ENCODE data around the gene KATNB1.

Gene KATNB1

DNA sequence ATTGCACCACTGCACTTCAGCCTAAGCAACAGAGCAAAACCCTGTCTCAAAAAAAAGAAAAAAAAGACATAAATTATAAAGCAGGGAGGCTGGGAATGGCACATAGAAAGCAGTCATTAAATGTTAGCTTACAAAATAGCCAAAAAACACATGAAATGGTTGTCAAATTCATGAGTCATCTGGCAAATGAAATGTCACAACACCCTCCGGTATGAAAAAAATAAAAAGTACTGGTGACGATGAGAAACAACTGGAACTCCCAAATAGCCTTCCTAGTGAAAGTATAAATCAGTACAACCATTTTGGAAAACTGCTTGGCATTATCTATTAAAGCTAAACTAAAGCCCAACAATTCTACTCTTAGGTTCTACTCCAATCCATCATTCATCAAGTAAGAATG lies 3.5 kb upstream of the KATNB1 start:
- ATAC-seq: no peak
- TF ChIP-seq, protein P1, sequence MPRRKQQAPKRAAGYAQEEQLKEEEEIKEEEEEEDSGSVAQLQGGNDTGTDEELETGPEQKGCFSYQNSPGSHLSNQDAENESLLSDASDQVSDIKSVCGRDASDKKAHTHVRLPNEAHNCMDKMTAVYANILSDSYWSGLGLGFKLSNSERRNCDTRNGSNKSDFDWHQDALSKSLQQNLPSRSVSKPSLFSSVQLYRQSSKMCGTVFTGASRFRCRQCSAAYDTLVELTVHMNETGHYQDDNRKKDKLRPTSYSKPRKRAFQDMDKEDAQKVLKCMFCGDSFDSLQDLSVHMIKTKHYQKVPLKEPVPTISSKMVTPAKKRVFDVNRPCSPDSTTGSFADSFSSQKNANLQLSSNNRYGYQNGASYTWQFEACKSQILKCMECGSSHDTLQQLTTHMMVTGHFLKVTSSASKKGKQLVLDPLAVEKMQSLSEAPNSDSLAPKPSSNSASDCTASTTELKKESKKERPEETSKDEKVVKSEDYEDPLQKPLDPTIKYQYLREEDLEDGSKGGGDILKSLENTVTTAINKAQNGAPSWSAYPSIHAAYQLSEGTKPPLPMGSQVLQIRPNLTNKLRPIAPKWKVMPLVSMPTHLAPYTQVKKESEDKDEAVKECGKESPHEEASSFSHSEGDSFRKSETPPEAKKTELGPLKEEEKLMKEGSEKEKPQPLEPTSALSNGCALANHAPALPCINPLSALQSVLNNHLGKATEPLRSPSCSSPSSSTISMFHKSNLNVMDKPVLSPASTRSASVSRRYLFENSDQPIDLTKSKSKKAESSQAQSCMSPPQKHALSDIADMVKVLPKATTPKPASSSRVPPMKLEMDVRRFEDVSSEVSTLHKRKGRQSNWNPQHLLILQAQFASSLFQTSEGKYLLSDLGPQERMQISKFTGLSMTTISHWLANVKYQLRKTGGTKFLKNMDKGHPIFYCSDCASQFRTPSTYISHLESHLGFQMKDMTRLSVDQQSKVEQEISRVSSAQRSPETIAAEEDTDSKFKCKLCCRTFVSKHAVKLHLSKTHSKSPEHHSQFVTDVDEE (CRISPR knock-in tag; IDR thresholded peaks at IDR 0.05): no peak
- TF ChIP-seq TCF4 (CRISPR knock-in tag; IDR thresholded peaks at IDR 0.05; ENCODE audit: borderline replicate concordance): no peak
- TF ChIP-seq ZNF565 (CRISPR knock-in tag; conservative IDR thresholded peaks at IDR 0.05; ENCODE audit: low read depth): no peak
- TF ChIP-seq ZFP3 (CRISPR knock-in tag; IDR thresholded peaks at IDR 0.05): no peak
- TF ChIP-seq GLIS3 (CRISPR knock-in tag; IDR thresholded peaks at IDR 0.05): no peak
- TF ChIP-seq, protein P2, sequence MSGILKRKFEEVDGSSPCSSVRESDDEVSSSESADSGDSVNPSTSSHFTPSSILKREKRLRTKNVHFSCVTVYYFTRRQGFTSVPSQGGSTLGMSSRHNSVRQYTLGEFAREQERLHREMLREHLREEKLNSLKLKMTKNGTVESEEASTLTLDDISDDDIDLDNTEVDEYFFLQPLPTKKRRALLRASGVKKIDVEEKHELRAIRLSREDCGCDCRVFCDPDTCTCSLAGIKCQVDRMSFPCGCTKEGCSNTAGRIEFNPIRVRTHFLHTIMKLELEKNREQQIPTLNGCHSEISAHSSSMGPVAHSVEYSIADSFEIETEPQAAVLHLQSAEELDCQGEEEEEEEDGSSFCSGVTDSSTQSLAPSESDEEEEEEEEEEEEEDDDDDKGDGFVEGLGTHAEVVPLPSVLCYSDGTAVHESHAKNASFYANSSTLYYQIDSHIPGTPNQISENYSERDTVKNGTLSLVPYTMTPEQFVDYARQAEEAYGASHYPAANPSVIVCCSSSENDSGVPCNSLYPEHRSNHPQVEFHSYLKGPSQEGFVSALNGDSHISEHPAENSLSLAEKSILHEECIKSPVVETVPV (CRISPR knock-in tag; IDR thresholded peaks at IDR 0.05): no peak
- no peak for TF ChIP-seq ARNTL (CRISPR knock-in tag; IDR thresholded peaks at IDR 0.05; ENCODE audit: borderline replicate concordance, low read depth)
- TF ChIP-seq CSDC2 (CRISPR knock-in tag; IDR thresholded peaks at IDR 0.05): no peak
- TF ChIP-seq ZNF70 (CRISPR knock-in tag; IDR thresholded peaks at IDR 0.05): no peak
- TF ChIP-seq TOX (CRISPR knock-in tag; IDR thresholded peaks at IDR 0.05; ENCODE audit: borderline replicate concordance): no peak
- TF ChIP-seq ZC3H10 (CRISPR knock-in tag; IDR thresholded peaks at IDR 0.05): no peak
- TF ChIP-seq, protein P3, sequence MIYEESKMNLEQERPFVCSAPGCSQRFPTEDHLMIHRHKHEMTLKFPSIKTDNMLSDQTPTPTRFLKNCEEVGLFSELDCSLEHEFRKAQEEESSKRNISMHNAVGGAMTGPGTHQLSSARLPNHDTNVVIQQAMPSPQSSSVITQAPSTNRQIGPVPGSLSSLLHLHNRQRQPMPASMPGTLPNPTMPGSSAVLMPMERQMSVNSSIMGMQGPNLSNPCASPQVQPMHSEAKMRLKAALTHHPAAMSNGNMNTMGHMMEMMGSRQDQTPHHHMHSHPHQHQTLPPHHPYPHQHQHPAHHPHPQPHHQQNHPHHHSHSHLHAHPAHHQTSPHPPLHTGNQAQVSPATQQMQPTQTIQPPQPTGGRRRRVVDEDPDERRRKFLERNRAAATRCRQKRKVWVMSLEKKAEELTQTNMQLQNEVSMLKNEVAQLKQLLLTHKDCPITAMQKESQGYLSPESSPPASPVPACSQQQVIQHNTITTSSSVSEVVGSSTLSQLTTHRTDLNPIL (CRISPR knock-in tag; IDR thresholded peaks at IDR 0.05; ENCODE audit: low read depth): no peak
- TF ChIP-seq BACH2 (CRISPR knock-in tag; IDR thresholded peaks at IDR 0.05; ENCODE audit: borderline replicate concordance): no peak
- TF ChIP-seq, protein P4, sequence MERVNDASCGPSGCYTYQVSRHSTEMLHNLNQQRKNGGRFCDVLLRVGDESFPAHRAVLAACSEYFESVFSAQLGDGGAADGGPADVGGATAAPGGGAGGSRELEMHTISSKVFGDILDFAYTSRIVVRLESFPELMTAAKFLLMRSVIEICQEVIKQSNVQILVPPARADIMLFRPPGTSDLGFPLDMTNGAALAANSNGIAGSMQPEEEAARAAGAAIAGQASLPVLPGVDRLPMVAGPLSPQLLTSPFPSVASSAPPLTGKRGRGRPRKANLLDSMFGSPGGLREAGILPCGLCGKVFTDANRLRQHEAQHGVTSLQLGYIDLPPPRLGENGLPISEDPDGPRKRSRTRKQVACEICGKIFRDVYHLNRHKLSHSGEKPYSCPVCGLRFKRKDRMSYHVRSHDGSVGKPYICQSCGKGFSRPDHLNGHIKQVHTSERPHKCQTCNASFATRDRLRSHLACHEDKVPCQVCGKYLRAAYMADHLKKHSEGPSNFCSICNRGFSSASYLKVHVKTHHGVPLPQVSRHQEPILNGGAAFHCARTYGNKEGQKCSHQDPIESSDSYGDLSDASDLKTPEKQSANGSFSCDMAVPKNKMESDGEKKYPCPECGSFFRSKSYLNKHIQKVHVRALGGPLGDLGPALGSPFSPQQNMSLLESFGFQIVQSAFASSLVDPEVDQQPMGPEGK (CRISPR knock-in tag; IDR thresholded peaks at IDR 0.05; ENCODE audit: borderline replicate concordance): no peak
- TF ChIP-seq ESRRG (CRISPR knock-in tag; IDR thresholded peaks at IDR 0.05): no peak
- no peak for TF ChIP-seq PPARA (CRISPR knock-in tag; IDR thresholded peaks at IDR 0.05; ENCODE audit: borderline replicate concordance)
- TF ChIP-seq ZNF8 (CRISPR knock-in tag; IDR thresholded peaks at IDR 0.05): no peak
- no peak for TF ChIP-seq ZFP30 (CRISPR knock-in tag; IDR thresholded peaks at IDR 0.05)

DNA sequence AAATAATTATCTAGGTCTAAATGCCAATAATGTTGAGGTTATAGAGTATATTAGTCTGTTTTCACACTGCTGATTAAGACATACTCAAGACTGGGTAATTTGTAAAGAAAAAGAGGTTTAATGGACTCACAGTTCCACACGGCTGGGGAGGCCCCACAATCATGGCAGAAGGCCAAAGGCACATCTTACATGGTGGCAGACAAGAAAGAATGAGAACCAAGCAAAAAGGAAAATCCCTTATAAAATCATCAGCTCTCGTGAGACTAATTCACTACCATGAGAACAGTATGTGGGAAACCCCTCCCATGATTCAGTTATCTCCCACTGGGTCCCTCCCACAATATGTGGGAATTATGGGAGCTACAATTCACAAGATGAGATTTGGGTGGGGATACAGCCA lies 2.9 kb upstream of the KATNB1 start:
- ATAC-seq: no peak
- TF ChIP-seq, protein P5, sequence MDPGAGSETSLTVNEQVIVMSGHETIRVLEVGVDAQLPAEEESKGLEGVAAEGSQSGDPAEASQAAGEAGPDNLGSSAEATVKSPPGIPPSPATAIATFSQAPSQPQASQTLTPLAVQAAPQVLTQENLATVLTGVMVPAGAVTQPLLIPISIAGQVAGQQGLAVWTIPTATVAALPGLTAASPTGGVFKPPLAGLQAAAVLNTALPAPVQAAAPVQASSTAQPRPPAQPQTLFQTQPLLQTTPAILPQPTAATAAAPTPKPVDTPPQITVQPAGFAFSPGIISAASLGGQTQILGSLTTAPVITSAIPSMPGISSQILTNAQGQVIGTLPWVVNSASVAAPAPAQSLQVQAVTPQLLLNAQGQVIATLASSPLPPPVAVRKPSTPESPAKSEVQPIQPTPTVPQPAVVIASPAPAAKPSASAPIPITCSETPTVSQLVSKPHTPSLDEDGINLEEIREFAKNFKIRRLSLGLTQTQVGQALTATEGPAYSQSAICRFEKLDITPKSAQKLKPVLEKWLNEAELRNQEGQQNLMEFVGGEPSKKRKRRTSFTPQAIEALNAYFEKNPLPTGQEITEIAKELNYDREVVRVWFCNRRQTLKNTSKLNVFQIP (CRISPR knock-in tag; IDR thresholded peaks at IDR 0.05; ENCODE audit: borderline replicate concordance, low read depth): no peak
- TF ChIP-seq ZNF70 (CRISPR knock-in tag; IDR thresholded peaks at IDR 0.05) (no peak), ZFP30 (CRISPR knock-in tag; IDR thresholded peaks at IDR 0.05) (no peak), ISL1 (CRISPR knock-in tag; IDR thresholded peaks at IDR 0.05) (no peak), BACH2 (CRISPR knock-in tag; IDR thresholded peaks at IDR 0.05; ENCODE audit: borderline replicate concordance) (no peak), OSR1 (CRISPR knock-in tag; IDR thresholded peaks at IDR 0.05) (no peak), GLIS3 (CRISPR knock-in tag; IDR thresholded peaks at IDR 0.05) (no peak), ZNF8 (CRISPR knock-in tag; IDR thresholded peaks at IDR 0.05) (no peak), ARNTL (CRISPR knock-in tag; IDR thresholded peaks at IDR 0.05; ENCODE audit: borderline replicate concordance, low read depth) (no peak)
- TF ChIP-seq, protein P1 (CRISPR knock-in tag; IDR thresholded peaks at IDR 0.05): no peak
